ENCODE data around the gene TRAK2. TPM values are rescaled to one million over a fixed set of nuclear protein-coding genes. Genes with fewer than 3 reads are reported as not detected.

TRAK2 gene
- total and polyA plus RNA-seq, 9 of the 15 experiments (the other 6 are each of a cell fraction or from before 2014, with no cell fraction given): 3.4 to 10.4 (median 7.3) TPM

DNA sequence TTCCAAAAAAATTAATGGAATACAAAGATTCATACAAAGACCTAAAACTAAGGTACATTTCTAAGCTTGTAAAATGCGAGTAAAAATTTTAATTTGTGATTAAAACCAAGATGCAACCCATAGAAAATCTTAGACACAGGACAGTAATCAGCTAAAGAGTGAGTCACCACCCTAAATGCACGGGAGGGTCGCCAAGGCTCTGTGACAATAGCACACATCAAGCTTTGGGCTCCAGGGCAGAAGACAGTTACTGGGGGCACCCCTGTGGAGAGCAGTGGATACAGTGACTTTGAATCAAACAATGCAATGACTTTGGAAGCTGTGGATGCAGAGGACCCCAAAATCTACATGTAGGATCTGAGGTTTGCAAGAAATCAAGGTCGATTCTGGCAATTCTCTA, 101.7 kb downstream of the TRAK2 start:
- FAIRE-seq: no peak
- Histone ChIP-seq H3K9me3 (replicated peaks; ENCODE audit: control insufficient read depth, insufficient read depth, low read depth, low read length) (no peaks in the 10 kb centered on the region), H3K4me2 (ENCODE audit: insufficient read depth, low read length) (no peak overlapping the region), H2AFZ (ENCODE audit: low read depth, low read length) (no peak overlapping the region), H3K4me1 (replicated peaks in 1 of 2; ENCODE audit: control insufficient read depth in 2 of 2, insufficient read depth in 2 of 2, low read length in 2 of 2) (no peaks in the 10 kb centered on the region; a peak in 1 of 5 replicates), H3K79me2 (ENCODE audit: control insufficient read depth, insufficient read depth, low read length) (no peaks in the 10 kb centered on the region), H4K20me1 (replicated peaks; ENCODE audit: control insufficient read depth, insufficient read depth, low read length) (no peaks in the 10 kb centered on the region), H3K9me1 (ENCODE audit: control insufficient read depth, insufficient read depth, low read length) (no peaks in the 10 kb centered on the region), H3K4me3 (no peak overlapping the region), H3K27ac (ENCODE audit: extremely low read depth, low read depth, low read length) (no peak overlapping the region), H3K27me3 (ENCODE audit: control insufficient read depth in 2 of 2, insufficient read depth in 2 of 2, low read length in 2 of 2) (no peaks in the 10 kb centered on the region), H3K36me3 (ENCODE audit: control insufficient read depth, insufficient read depth, low read length) (no peaks in the 10 kb centered on the region), H3K9ac (ENCODE audit: insufficient read depth in 1 of 2, low read depth in 2 of 2, low read length in 2 of 2) (no peak overlapping the region)
- ChIA-PET POLR2A (no interaction called here), CTCF (ENCODE audit: low intra/inter-chr PET ratio) (no interaction called here)
- DNase-seq (ENCODE audit: extremely low read depth in 1 of 4, low spot score in 3 of 4): no peak
- BruUV-seq (replicated peaks): no TSS peak
- intact Hi-C loops (cut with micrococcal nuclease): loop anchor here (5.0 kb wide), 1 partner anchor 112 kb away; no protein-coding TSS in a partner anchor
- WGBS (ENCODE audit: insufficient coverage, low coverage, missing lambda C conversion rate): 2% methylated on average over 4 of the region's 4 CpGs
- no peak for ATAC-seq
- in situ Hi-C loops (cut with MboI): no loop called here
- TF ChIP-seq, protein P1, sequence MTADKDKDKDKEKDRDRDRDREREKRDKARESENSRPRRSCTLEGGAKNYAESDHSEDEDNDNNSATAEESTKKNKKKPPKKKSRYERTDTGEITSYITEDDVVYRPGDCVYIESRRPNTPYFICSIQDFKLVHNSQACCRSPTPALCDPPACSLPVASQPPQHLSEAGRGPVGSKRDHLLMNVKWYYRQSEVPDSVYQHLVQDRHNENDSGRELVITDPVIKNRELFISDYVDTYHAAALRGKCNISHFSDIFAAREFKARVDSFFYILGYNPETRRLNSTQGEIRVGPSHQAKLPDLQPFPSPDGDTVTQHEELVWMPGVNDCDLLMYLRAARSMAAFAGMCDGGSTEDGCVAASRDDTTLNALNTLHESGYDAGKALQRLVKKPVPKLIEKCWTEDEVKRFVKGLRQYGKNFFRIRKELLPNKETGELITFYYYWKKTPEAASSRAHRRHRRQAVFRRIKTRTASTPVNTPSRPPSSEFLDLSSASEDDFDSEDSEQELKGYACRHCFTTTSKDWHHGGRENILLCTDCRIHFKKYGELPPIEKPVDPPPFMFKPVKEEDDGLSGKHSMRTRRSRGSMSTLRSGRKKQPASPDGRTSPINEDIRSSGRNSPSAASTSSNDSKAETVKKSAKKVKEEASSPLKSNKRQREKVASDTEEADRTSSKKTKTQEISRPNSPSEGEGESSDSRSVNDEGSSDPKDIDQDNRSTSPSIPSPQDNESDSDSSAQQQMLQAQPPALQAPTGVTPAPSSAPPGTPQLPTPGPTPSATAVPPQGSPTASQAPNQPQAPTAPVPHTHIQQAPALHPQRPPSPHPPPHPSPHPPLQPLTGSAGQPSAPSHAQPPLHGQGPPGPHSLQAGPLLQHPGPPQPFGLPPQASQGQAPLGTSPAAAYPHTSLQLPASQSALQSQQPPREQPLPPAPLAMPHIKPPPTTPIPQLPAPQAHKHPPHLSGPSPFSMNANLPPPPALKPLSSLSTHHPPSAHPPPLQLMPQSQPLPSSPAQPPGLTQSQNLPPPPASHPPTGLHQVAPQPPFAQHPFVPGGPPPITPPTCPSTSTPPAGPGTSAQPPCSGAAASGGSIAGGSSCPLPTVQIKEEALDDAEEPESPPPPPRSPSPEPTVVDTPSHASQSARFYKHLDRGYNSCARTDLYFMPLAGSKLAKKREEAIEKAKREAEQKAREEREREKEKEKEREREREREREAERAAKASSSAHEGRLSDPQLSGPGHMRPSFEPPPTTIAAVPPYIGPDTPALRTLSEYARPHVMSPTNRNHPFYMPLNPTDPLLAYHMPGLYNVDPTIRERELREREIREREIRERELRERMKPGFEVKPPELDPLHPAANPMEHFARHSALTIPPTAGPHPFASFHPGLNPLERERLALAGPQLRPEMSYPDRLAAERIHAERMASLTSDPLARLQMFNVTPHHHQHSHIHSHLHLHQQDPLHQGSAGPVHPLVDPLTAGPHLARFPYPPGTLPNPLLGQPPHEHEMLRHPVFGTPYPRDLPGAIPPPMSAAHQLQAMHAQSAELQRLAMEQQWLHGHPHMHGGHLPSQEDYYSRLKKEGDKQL (CRISPR knock-in tag; IDR thresholded peaks at IDR 0.05; ENCODE audit: borderline replicate concordance): no peak
- no peak for TF ChIP-seq ZNF583 (CRISPR knock-in tag; IDR thresholded peaks at IDR 0.05)
- TF ChIP-seq DIDO1 (tag; IDR thresholded peaks at IDR 0.05; ENCODE audit: low read depth): no peak
- TF ChIP-seq, protein P2, sequence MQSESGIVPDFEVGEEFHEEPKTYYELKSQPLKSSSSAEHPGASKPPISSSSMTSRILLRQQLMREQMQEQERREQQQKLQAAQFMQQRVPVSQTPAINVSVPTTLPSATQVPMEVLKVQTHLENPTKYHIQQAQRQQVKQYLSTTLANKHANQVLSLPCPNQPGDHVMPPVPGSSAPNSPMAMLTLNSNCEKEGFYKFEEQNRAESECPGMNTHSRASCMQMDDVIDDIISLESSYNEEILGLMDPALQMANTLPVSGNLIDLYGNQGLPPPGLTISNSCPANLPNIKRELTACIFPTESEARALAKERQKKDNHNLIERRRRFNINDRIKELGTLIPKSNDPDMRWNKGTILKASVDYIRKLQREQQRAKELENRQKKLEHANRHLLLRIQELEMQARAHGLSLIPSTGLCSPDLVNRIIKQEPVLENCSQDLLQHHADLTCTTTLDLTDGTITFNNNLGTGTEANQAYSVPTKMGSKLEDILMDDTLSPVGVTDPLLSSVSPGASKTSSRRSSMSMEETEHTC (IDR thresholded peaks at IDR 0.05): no peak
- no peak for TF ChIP-seq RFX5 (IDR thresholded peaks at IDR 0.05; ENCODE audit: low read depth, low read length)
- no peak for TF ChIP-seq MXI1 (IDR thresholded peaks at IDR 0.05; ENCODE audit: low read depth, low read length)
- no peak for TF ChIP-seq ZNF586 (CRISPR knock-in tag; conservative IDR thresholded peaks at IDR 0.05)
- TF ChIP-seq, protein P3, sequence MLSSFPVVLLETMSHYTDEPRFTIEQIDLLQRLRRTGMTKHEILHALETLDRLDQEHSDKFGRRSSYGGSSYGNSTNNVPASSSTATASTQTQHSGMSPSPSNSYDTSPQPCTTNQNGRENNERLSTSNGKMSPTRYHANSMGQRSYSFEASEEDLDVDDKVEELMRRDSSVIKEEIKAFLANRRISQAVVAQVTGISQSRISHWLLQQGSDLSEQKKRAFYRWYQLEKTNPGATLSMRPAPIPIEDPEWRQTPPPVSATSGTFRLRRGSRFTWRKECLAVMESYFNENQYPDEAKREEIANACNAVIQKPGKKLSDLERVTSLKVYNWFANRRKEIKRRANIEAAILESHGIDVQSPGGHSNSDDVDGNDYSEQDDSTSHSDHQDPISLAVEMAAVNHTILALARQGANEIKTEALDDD (IDR thresholded peaks at IDR 0.05): no peak
- no peak for TF ChIP-seq ZNF282 (CRISPR knock-in tag; IDR thresholded peaks at IDR 0.05)
- no peak for TF ChIP-seq SIX5 (IDR thresholded peaks at IDR 0.05; ENCODE audit: borderline replicate concordance in 1 of 2, insufficient read depth in 1 of 2, low read depth in 1 of 2, low read length in 2 of 2)
- TF ChIP-seq IFI16 (CRISPR knock-in tag; IDR thresholded peaks at IDR 0.05): no peak
- TF ChIP-seq, protein P4, sequence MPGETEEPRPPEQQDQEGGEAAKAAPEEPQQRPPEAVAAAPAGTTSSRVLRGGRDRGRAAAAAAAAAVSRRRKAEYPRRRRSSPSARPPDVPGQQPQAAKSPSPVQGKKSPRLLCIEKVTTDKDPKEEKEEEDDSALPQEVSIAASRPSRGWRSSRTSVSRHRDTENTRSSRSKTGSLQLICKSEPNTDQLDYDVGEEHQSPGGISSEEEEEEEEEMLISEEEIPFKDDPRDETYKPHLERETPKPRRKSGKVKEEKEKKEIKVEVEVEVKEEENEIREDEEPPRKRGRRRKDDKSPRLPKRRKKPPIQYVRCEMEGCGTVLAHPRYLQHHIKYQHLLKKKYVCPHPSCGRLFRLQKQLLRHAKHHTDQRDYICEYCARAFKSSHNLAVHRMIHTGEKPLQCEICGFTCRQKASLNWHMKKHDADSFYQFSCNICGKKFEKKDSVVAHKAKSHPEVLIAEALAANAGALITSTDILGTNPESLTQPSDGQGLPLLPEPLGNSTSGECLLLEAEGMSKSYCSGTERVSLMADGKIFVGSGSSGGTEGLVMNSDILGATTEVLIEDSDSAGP (CRISPR knock-in tag; IDR thresholded peaks at IDR 0.05): no peak
- TF ChIP-seq DDX20 (tag; IDR thresholded peaks at IDR 0.05; ENCODE audit: low read depth): no peak

Measured in K562 (cell line).